ENCODE data around the gene MYRIP. TPM values are rescaled to one million over a fixed set of nuclear protein-coding genes. Genes with fewer than 3 reads are reported as not detected.
A peak's percentile ranks its signal among the peaks of the same experiment; 100 is the strongest.
"Not testable (repeated sequence)": the region's sequence is repeated elsewhere in the genome, so short reads cannot be mapped to it uniquely, and the experiment has no call there.

MYRIP gene
- total RNA-seq, 1 donor from 2014 or later = 12.7 TPM

GRCh38 chr3:40057786-40058185 lies 248.4 kb downstream of the MYRIP start:
- H3K9me3 ChIP-seq = no peaks in the 10 kb centered on the region
- intact Hi-C loops (cut with DNase I) = no loop called here
- H3K27ac ChIP-seq = no peak overlapping the region

GRCh38 chr3:40068636-40069035 lies 259.2 kb downstream of the MYRIP start:
- Histone ChIP-seq H3K27me3 (no peaks in the 10 kb centered on the region), H3K4me3 (no peak overlapping the region), H3K27ac (no peak overlapping the region), H3K4me1 (no peaks in the 10 kb centered on the region), H3K36me3 (no peaks in the 10 kb centered on the region), H3K9me3 (no peaks in the 10 kb centered on the region)
- DNase-seq (ENCODE audit: low spot score in 2 of 2) = no peak
- no peak for TF ChIP-seq CTCF (IDR thresholded peaks at IDR 0.05)
- intact Hi-C loops (cut with DNase I) = no loop called here

More at GRCh38 chr3:40057786-40058185, 248.4 kb downstream of the MYRIP start:
- no peak for TF ChIP-seq CTCF (IDR thresholded peaks at IDR 0.05)
- H3K27me3 ChIP-seq = no peaks in the 10 kb centered on the region
- no peaks in the 10 kb centered on the region for H3K36me3 ChIP-seq
- no peak overlapping the region for H3K4me3 ChIP-seq
- DNase-seq (ENCODE audit: low spot score in 2 of 2) = no peak
- peaks cover 0 to 15% of the 10 kb centered on the region in 2 donors for H3K4me1 ChIP-seq

- intact Hi-C loops (cut with DNase I) = no loop called here
Observed at GRCh38 chr3:40070816-40071215, 261.4 kb downstream of the MYRIP start.

GRCh38 chr3:40071683-40072238 lies 262.4 kb downstream of the MYRIP start:
- Histone ChIP-seq H3K27ac (no peak overlapping the region), H3K36me3 (no peaks in the 10 kb centered on the region), H3K9me3 (no peaks in the 10 kb centered on the region), H3K4me3 (no peak overlapping the region), H3K4me1 (no peaks in the 10 kb centered on the region), H3K27me3 (no peaks in the 10 kb centered on the region)
- intact Hi-C loops (cut with DNase I) = no loop called here
- TF ChIP-seq CTCF (IDR thresholded peaks at IDR 0.05) = no peak
- no peak for DNase-seq (ENCODE audit: low spot score in 2 of 2)

More at GRCh38 chr3:40070816-40071215, 261.4 kb downstream of the MYRIP start:
- H3K9me3 ChIP-seq = no peaks in the 10 kb centered on the region
- DNase-seq (ENCODE audit: low spot score in 2 of 2) = no peak
- no peaks in the 10 kb centered on the region for H3K36me3 ChIP-seq
- no peaks in the 10 kb centered on the region for H3K4me1 ChIP-seq
- TF ChIP-seq CTCF (IDR thresholded peaks at IDR 0.05) = no peak
- H3K4me3 ChIP-seq = no peak overlapping the region
- H3K27me3 ChIP-seq = no peaks in the 10 kb centered on the region
- no peak overlapping the region for H3K27ac ChIP-seq

GRCh38 chr3:40073310-40074007 lies 264.1 kb downstream of the MYRIP start:
- H3K4me1 ChIP-seq = peaks cover 0 to 4% of the 10 kb centered on the region in 2 donors
- H3K27ac ChIP-seq = no peak overlapping the region
- intact Hi-C loops (cut with DNase I) = no loop called here
- H3K9me3 ChIP-seq = no peaks in the 10 kb centered on the region
- TF ChIP-seq CTCF (IDR thresholded peaks at IDR 0.05) = no peak
- no peaks in the 10 kb centered on the region for H3K27me3 ChIP-seq
- H3K4me3 ChIP-seq = no peak overlapping the region
- no peak for DNase-seq (ENCODE audit: low spot score in 2 of 2)
- no peaks in the 10 kb centered on the region for H3K36me3 ChIP-seq

- H3K4me1 ChIP-seq; DNase-seq (ENCODE audit: low spot score in 2 of 2); H3K4me3 ChIP-seq; H3K27me3 ChIP-seq; H3K9me3 ChIP-seq; intact Hi-C loops (cut with DNase I); H3K27ac ChIP-seq; H3K36me3 ChIP-seq: not testable (repeated sequence)
Observed at GRCh38 chr3:40077139-40077538, 267.7 kb downstream of the MYRIP start.

GRCh38 chr3:40077828-40078492 lies 268.6 kb downstream of the MYRIP start:
- DNase-seq (ENCODE audit: low spot score in 2 of 2); H3K27me3 ChIP-seq; H3K4me1 ChIP-seq; intact Hi-C loops (cut with DNase I); H3K36me3 ChIP-seq; H3K9me3 ChIP-seq; H3K4me3 ChIP-seq: not testable (repeated sequence)
- peak overlapping the region in 1 of 2 donors; percentile 73 for H3K27ac ChIP-seq

All from ascending aorta (tissue), 2 donors.